ENCODE data around the gene CREBL2. TPM values are rescaled to one million over a fixed set of nuclear protein-coding genes. Genes with fewer than 3 reads are reported as not detected.
"Not testable (repeated sequence)": the region's sequence is repeated elsewhere in the genome, so short reads cannot be mapped to it uniquely, and the experiment has no call there.

Gene CREBL2
- total and polyA plus RNA-seq, 10 donors: 14.3 to 76.0 (median 49.2) TPM

DNA sequence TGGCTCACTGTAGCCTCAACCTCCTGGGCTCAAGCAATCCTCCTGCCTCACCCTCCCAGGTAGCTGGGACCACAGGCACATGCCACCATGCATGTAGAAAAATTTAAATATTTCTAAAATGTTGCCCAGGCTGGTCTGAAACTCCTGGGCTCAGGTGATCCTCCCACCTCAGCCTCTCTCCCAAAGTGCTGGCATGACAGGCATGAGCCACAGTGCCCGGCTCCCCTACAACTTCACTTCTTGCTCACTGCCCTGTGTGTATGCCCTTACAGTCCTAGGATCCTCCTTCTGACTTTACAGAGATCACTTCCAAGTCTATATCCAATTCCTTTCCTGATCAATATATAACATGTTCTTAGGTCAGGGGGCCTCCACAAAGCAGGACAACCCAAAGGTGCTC lies 23.8 kb upstream of the CREBL2 start:
- Histone ChIP-seq H3K9me3 (no peaks in the 10 kb centered on the region), H3K27me3 (replicated peaks in 1 of 7) (no peaks in the 10 kb centered on the region), H3K4me3 (no peak overlapping the region), H3K36me3 (no peaks in the 10 kb centered on the region), H3K4me1 (peaks cover 0 to 28% (median 13%) of the 10 kb centered on the region in 6 donors), H3K27ac (no peak overlapping the region)
- TF ChIP-seq POLR2AphosphoS5 (IDR thresholded peaks at IDR 0.05) (no peak), POLR2A (IDR thresholded peaks at IDR 0.05) (no peak)
- TF ChIP-seq, protein P1, sequence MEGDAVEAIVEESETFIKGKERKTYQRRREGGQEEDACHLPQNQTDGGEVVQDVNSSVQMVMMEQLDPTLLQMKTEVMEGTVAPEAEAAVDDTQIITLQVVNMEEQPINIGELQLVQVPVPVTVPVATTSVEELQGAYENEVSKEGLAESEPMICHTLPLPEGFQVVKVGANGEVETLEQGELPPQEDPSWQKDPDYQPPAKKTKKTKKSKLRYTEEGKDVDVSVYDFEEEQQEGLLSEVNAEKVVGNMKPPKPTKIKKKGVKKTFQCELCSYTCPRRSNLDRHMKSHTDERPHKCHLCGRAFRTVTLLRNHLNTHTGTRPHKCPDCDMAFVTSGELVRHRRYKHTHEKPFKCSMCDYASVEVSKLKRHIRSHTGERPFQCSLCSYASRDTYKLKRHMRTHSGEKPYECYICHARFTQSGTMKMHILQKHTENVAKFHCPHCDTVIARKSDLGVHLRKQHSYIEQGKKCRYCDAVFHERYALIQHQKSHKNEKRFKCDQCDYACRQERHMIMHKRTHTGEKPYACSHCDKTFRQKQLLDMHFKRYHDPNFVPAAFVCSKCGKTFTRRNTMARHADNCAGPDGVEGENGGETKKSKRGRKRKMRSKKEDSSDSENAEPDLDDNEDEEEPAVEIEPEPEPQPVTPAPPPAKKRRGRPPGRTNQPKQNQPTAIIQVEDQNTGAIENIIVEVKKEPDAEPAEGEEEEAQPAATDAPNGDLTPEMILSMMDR (IDR thresholded peaks at IDR 0.05 in 8 of 11, conservative IDR thresholded peaks at IDR 0.05 in 3 of 11): no peak
- intact Hi-C loops (cut with DNase I; ENCODE audit: low total_unique reads): no loop called here
- no peak for DNase-seq
- WGBS, 5 donors: 79 to 100% (median 94%) methylated on average over 1 of the region's 1 CpG

DNA sequence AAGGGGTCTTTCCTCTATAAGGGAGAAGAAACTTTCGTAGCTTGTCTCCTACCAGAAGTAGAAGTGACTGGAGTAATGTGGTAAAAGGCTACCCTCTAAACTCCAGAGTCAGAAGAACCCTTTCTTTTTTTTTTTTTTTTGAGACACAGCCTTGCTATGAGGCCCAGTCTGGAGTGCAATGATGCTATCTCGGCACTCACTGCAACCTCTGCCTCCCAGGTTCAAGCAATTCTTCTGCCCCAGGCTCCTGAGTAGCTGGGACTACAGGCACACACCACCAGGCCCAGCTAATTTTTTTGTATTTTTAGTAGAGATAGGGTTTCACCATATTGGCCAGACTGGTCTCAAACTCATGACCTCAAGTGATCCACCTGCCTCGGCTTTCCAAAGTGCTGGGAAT lies 23.2 kb upstream of the CREBL2 start:
- H3K36me3 ChIP-seq; intact Hi-C loops (cut with DNase I; ENCODE audit: low total_unique reads); H3K9me3 ChIP-seq; H3K27me3 ChIP-seq (replicated peaks in 1 of 7); H3K4me3 ChIP-seq; H3K27ac ChIP-seq; DNase-seq: not testable (repeated sequence)
- WGBS, 5 donors: 76 to 96% (median 92%) methylated on average over 3 of the region's 3 CpGs
- peaks cover 0 to 22% (median 11%) of the 10 kb centered on the region in 6 donors for H3K4me1 ChIP-seq

DNA sequence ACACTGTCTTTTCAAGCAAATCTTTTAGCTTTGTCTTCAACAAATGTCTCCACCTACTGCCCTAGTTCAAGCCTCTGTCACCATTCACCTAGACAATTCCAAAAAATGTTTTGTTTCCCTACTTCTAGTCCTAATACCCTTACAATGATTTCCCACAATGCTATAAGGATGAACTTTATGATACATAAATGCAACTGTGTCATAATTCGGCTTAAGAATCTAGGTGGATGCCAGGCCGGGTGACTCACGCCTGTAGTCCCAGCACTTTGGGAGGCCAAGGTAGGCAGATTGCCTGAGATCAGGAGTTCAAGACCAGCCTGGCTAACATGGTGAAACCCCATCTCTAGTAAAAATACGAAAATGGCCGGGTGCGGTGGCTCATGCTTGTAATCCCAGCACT lies 20.7 kb upstream of the CREBL2 start:
- WGBS, 5 donors: 90 to 99% (median 96%) methylated on average over 6 of the region's 6 CpGs
- Histone ChIP-seq H3K27ac (no peak overlapping the region), H3K27me3 (replicated peaks in 1 of 7) (no peaks in the 10 kb centered on the region), H3K4me1 (peaks cover 0 to 2% (median 0%) of the 10 kb centered on the region in 6 donors), H3K36me3 (no peaks in the 10 kb centered on the region), H3K4me3 (no peak overlapping the region), H3K9me3 (no peaks in the 10 kb centered on the region)
- no peak for DNase-seq
- TF ChIP-seq POLR2A (IDR thresholded peaks at IDR 0.05): no peak
- TF ChIP-seq POLR2AphosphoS5 (IDR thresholded peaks at IDR 0.05): no peak
- TF ChIP-seq, protein P1 (IDR thresholded peaks at IDR 0.05 in 8 of 11, conservative IDR thresholded peaks at IDR 0.05 in 3 of 11): no peak
- intact Hi-C loops (cut with DNase I; ENCODE audit: low total_unique reads): no loop called here

DNA sequence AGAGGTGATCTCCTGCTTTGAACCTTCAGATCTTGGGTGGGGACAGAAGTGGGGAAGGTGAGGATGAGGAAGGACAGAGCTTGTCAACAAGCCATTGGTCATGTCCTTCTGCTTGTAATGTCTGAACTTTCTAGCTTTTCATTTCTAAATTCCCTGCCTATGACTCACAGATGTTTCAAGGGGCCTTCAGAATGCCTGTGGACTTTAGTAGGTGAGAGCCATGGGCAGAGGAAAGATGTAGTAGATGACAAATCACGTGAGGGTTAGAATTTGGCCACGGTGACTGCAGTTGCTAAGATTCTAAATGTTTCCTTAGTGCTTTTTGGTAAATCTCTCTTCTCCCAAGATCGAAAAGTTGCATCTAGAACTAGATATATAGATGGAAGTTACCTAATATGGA lies 18.7 kb upstream of the CREBL2 start:
- no peak for DNase-seq
- Histone ChIP-seq H3K36me3 (no peaks in the 10 kb centered on the region), H3K4me3 (no peak overlapping the region), H3K27me3 (replicated peaks in 1 of 7) (no peaks in the 10 kb centered on the region), H3K4me1 (no peaks in the 10 kb centered on the region), H3K9me3 (peaks cover 0 to 4% (median 0%) of the 10 kb centered on the region in 8 donors), H3K27ac (no peak overlapping the region)
- 73 to 98% (median 87%) methylated on average over 3 of the region's 3 CpGs for WGBS, 5 donors
- TF ChIP-seq, protein P1 (IDR thresholded peaks at IDR 0.05 in 8 of 11, conservative IDR thresholded peaks at IDR 0.05 in 3 of 11): no peak
- TF ChIP-seq POLR2AphosphoS5 (IDR thresholded peaks at IDR 0.05): no peak
- TF ChIP-seq POLR2A (IDR thresholded peaks at IDR 0.05): no peak
- intact Hi-C loops (cut with DNase I; ENCODE audit: low total_unique reads): no loop called here

DNA sequence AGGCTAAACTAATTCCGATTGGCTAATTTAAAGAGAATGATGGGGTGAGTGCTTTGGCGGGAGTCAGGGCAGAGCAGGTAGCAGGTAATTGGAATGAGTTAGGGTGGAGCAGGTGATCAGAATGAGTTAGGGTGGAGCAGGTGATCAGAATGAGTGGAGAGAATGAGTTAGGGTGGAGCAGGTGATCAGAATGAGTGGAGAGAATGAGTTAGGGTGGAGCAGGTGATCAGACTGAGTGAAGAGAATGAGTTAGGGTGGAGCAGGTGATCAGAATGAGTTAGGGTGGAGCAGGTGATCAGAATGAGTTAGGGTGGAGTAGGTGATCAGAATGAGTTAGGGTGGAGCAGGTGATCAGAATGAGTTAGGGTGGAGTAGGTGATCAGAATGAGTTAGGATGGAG lies 15.7 kb upstream of the CREBL2 start:
- H3K36me3 ChIP-seq; intact Hi-C loops (cut with DNase I; ENCODE audit: low total_unique reads); H3K9me3 ChIP-seq; H3K27me3 ChIP-seq (replicated peaks in 1 of 7); H3K4me3 ChIP-seq; DNase-seq; H3K27ac ChIP-seq; H3K4me1 ChIP-seq: not testable (repeated sequence)
- WGBS, 5 donors: 83 to 95% (median 91%) methylated on average over 2 of the region's 2 CpGs

DNA sequence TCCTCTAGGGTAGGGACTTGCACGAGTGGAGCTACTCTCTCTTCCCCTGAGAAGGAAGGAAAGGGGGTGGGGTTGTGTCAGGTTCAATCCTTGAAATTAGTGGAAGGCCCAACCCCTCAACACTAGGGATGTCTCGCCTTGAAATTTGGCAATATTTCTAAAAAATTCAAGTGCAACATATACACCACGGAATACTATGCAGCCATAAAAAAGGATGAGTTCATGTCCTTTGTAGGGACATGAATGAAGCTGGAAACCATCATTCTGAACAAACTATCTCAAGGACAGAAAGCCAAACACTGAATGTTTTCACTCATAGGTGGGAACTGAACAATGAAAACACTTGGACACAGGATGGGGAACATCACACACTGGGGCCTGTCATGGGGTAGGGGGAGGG lies 15.1 kb upstream of the CREBL2 start:
- H3K4me1 ChIP-seq; DNase-seq; H3K4me3 ChIP-seq; H3K27me3 ChIP-seq (replicated peaks in 1 of 7); intact Hi-C loops (cut with DNase I; ENCODE audit: low total_unique reads); H3K9me3 ChIP-seq; H3K36me3 ChIP-seq; H3K27ac ChIP-seq: not testable (repeated sequence)
- WGBS, 5 donors: 80 to 96% (median 91%) methylated on average over 3 of the region's 3 CpGs

All from spleen (tissue), 11 donors.